Activated CD4-positive, alpha-beta T cell treated with anti-CD3 and anti-CD28 coated beads, Interleukin-2, amount 50 U/mL, for 48 hours (primary cell): ENCODE results near the gene TSPAN18.

Experiments used
- DNase-seq, 2 experiments: peaks; one replicate each; pipeline ENCODE4 v3.0.0-alpha.2; 2020

The TSPAN18 gene

GRCh38 chr11:44741976-44742375 lies 15.2 kb downstream of the TSPAN18 start:
- DNase-seq, result no peak

- DNase-seq, result no peak
Measured at GRCh38 chr11:44742508-44743246, 15.9 kb downstream of the TSPAN18 start.

- no peak for DNase-seq
Measured at GRCh38 chr11:44743326-44743725, 16.6 kb downstream of the TSPAN18 start.

DNA sequence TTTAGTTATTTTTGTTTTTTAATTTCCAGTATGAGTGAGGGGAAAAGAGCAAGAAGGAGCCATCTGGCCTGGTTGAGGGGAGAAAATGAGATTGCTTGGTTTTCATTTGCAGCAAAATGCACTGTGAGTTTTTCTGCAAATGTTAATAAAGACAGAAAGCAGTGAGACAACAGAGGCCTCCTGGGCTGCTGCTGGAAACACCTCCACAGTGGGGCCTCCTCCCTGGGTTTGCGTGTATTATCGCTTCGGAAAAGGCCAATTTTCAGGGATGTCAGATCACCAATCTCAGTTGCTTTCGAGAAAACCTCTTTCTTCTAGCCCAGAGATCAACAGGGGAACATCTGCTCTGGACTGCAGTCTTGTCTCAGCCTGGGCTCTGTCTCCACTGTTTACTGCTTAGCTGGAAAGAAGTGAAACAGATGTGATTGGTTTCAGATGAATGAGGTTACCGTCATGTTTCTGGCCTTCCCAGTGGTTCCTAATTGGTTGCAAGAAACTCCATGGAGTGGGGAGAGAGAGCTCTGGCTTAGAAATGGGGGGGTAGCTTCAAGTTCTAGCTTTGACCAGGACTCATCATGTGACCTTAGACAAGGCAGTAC lies 17.3 kb downstream of the TSPAN18 start:
- DNase-seq, result no peak

GRCh38 chr11:44746894-44747293 lies 20.1 kb downstream of the TSPAN18 start:
- DNase-seq, result no peak

GRCh38 chr11:44747316-44747715 lies 20.6 kb downstream of the TSPAN18 start:
- DNase-seq, result no peak

DNA sequence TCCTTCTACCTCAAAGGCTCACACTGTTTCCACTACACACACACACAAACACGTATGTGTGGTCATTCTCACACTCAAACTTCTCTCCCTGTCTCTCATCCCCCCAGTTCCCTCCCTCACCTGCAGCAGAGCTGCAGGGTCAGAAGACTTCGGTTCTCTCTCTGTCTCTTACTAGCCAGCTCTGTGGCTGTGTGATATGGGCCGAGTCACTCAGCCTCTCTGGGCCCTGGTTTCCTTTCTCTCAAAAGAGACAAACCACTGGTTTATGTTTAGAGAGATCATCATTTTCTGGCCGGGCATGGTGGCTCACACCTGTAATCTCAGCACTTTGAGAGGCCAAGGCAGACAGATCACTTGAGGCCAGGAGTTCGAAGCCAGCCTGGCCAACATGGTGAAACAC lies 21.1 kb downstream of the TSPAN18 start:
- no peak for DNase-seq

GRCh38 chr11:44748606-44749005 lies 21.8 kb downstream of the TSPAN18 start:
- no peak for DNase-seq

DNA sequence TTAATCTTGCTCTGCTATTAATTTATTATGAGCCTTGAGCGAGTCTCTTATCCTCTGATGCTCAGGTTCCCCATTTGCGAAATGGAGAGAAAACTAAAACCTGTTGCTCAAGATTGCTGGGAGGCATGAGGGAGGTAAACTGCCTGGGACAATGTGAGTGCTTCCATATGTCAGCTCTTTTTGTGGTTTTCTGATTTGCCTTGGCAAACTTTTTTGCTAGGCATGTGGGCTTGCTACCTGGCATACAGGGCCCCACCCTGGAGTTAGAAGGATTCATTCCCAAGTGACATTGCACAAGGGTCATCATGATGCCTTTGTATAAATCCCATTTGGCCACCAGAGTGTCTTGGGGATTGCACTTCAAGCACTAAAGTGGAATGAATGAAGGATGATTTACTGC lies 22.4 kb downstream of the TSPAN18 start:
- no peak for DNase-seq

DNA sequence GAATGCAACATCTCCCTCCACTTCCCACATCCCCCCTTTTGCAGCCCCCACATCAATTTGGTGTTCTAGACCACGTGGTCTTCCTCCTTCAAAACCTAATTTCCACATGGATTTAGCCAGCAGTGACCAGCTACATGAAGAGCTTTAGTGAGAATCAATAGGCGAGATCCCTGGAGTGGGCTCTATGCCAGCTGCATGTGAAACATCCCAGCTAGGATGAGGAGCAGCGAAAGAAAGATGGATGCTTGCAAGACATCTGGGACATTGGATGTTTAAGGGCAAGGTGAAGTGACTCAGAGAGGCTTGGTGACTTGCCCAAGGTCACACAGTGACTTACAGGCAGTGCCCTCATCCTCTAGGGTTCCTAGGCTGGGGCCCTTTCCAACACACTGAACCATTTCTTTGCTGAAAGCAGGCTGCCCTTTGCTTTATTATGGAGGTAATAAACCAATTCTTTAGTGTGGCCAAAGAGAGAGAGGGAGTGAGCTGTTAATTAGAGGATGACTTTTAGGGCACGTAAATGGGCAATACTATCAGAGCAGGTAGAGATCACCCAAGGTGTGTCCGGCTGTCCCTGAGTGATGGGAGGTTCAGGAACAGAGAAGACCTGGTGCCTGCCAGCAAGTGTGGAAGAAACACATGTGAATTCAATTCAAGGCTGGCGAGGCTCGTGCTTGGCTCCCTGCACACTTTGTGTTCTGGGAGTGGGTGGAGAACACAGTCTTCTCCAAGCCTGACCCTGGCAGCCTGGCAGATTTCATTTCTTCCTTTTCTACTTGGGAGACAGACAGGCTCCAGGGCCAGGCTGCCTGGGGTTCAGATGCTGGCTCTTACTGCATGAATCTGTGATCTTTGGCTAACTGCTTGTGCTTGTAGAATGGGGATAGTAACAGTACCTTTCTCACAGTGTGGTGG lies 24.0 kb downstream of the TSPAN18 start:
- DNase-seq, result no peak

GRCh38 chr11:44752300-44752699 lies 25.5 kb downstream of the TSPAN18 start:
- DNase-seq, result no peak

DNA sequence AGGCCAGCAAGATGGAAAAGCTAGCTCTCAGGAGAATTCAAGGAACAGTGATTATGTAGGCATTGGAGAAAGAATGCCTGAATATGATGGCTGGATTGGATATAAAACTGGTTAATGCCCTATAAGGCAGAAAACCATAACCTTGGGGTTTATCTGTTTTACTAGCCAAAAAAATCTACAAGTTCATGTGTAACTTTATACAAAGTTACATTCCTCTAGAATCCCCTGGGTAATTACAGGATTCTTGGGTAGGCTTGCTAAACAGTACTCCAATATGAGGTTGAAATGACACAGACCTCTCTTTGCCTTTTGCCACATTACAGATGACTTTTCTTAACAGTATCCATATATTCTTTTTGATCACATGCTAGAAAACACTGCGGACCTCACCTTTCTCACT lies 26.0 kb downstream of the TSPAN18 start:
- no peak for DNase-seq

- DNase-seq, result no peak
Measured at GRCh38 chr11:44753961-44754645, 27.3 kb downstream of the TSPAN18 start.

- no peak for DNase-seq
Measured at GRCh38 chr11:44754876-44755555, 28.3 kb downstream of the TSPAN18 start.

DNA sequence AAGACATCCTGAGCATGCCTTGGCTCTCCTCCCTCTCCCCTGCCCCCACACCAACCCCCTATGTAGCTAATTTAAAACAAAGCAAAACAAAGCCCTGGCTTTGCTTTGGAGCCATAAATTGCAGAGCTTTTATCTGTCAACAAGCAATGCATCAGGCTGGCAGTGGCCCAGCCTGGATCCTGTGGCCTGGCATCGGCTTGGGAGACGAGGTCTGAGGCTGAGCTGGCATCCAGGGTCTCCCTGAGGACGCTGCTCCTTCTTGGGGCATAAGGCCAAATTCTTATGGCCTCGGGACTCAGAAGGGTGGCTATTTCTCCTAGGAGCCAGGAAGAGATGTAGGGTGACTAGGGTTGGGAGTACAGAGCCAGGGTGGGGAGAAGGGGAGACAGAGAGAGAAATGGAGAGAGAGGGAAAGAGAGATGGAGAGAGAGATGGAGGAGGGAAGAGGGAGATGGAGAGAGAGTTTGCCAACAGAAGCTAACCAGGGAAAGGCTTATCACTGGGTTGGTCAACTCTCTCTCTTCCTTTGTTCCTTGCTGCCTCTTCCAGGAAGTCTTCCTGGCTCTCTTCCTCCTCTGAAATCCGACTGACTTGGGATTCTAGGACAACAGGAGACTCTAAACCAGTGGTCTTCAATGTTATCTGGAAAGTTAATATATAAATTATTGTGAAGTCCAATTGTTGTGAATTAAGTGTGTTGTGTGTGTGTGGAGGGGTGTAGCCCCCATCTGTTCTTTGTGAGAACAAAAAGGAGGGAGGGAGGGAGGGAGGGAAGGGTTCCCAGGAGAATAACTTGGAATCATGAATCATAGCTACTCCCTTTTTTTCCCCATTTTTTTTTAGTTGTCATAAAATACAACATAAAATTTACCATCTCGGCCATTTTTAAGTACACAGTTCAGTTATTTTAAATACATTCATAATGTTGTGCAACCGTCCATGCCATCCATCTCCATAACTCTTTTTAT lies 29.1 kb downstream of the TSPAN18 start:
- DNase-seq, result no peak

- DNase-seq, result no peak
Measured at GRCh38 chr11:44758983-44759382, 32.2 kb downstream of the TSPAN18 start.

GRCh38 chr11:44759743-44760476 lies 33.1 kb downstream of the TSPAN18 start:
- no peak for DNase-seq

DNA sequence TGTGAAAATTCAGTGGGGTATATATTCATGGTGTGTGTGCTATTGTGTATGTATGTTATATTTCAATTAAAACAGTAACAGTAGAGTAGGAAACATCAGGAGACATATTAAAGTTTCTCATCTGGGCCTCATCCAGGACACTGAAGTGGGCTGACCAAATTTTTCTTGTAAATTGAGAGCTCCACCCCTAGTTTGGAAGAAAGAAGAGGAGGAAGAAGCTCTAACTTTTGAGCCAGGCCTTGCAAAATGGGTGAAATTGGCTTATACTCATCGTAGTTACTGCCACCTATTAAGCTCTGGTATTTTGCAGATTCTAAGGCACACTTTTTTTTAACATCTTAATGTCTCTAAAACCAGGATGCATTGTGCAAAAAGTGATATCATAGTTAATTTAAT lies 33.7 kb downstream of the TSPAN18 start:
- no peak for DNase-seq

DNA sequence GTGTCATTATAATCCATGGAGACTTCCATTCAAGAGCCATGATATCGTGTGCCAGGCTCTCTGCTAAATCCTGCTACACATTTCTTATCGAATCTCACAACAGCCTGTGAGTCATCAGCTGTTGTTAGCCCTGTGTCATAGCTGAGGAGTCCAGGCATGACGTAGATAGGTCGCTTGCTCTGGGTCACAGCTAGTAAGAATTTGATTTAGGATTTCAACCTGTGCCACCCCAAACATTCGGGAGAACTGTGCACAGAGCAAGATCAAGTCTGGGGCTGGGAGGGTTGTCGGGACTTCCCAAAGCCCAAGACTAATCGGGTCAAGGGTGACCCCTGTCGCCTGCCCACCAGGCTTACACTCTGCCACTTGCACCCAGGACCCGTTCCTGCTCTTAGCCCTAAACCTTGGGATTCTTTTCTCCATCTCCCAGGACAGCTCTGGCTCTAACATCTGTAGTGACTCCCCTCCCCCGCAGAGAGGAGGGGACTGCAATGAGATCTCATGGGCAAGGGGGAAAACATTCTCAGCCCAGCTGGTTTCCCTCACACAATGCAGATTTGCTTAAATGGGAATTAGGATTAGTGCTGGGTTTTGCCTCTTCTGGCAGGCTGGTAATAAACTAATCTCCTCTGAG lies 34.3 kb downstream of the TSPAN18 start:
- DNase-seq, result no peak

- no peak for DNase-seq
Measured at GRCh38 chr11:44761551-44761961, 34.8 kb downstream of the TSPAN18 start.
